Pancreas (tissue), 10 donors: ENCODE results near the gene ZNF275. TPM values are rescaled to one million over a fixed set of nuclear protein-coding genes. Genes with fewer than 3 reads are reported as not detected.

Experiments
- ATAC-seq, 4 donors: fragments of 200-7000 bp; cut with Tn5 transposase; one replicate each; pipeline versions ENCODE4 v1.8.0 to v1.9.1; 2020; ENCODE audit warnings: mild to moderate bottlenecking in 4 of 4, moderate library complexity in 4 of 4
- DNase-seq, 6 donors: peaks; one replicate each; pipeline ENCODE4 v3.0.0-alpha.2; 2020
- FAIRE-seq: peaks from 2 replicates; lab custom pipeline; 2012; peaks lifted over from hg19 to GRCh38; lab: Jason Lieb, UNC
- H3K27ac ChIP-seq, 4 donors: fragments of 200-600 bp; sonication (generic); 1 replicate in 3 of 4; 2 replicates in 1 of 4; pipeline versions ENCODE4 v1.5.0 to v1.8.0; 2020
- H3K27me3 ChIP-seq, 4 donors: fragments of 200-600 bp; one replicate each; pipeline ENCODE4 v1.8.0; 2021
- H3K36me3 ChIP-seq, 3 donors: fragments of 200-600 bp; sonication (generic) in 1 of 3; one replicate each; pipeline versions ENCODE4 v1.5.0 to v1.8.0; 2020 to 2021
- H3K4me1 ChIP-seq, 3 donors: fragments of 200-600 bp; one replicate each; pipeline ENCODE4 v1.8.0; 2021
- H3K4me3 ChIP-seq, 4 donors: fragments of 200-600 bp; sonication (generic) in 2 of 4; one replicate each; pipeline versions ENCODE4 v1.5.0 to v1.8.0; 2020 to 2021
- H3K9me3 ChIP-seq, 4 donors: fragments of 200-600 bp; one replicate each; pipeline ENCODE4 v1.8.0; 2021
- CTCF ChIP-seq, 4 donors: fragments of 200-600 bp; sonication (generic) in 3 of 4; IDR thresholded peaks; one replicate each; pipeline versions ENCODE4 v1.5.0 to v1.8.0; 2021; ENCODE audit warnings: antibody characterized with exemption in 4 of 4
- WGBS, 2 donors: extraction: QIAGEN DNeasy Blood & Tissue Kit; methylation state at CpG; one replicate each; pipeline ENCODE4 v1.1.7; 2013; 5-methylcytosine and 5-hydroxymethylcytosine counted together
- intact Hi-C, 3 donors: fragments of 100-400 bp; cut with DNase I; formaldehyde crosslinking; loops; one replicate each; pipeline versions ENCODE4 v1.11.1 to v1.14.2; 2022
- polyA plus RNA-seq, 2 donors: library from polyadenylated mRNA; stranded (reverse); fragments of 200-250 nt; gene quantifications; one replicate each; pipeline ENCODE4 v1.2.3, GENCODE V29; 2013
- total RNA-seq, 6 donors: library from RNA; stranded (reverse); fragmentation: NEBNext Ultra II Directional in 4 of 6; extraction: Animal tissue kit (Norgen Biotek cat#: 25700) in 4 of 6; gene quantifications; one replicate each; pipeline versions ENCODE4 v1.2.1 to v1.2.4, GENCODE V29; 2021 to 2023
- donor health status: healthy with polysubstance abuse.
- donor health status: DM: no; HTN: no; CAD: no; lungs with moderate emphysema.
- donor health status: DM: no; HTN: no; CAD: no.
- donor health status: control.
- donor health status: control.
- donor health status: Bipolar disorder and iron deficiency.
- donor health status: DM: yes; HTN: yes; CAD: no.
- donor health status: DM: no; HTN: no; CAD: no.
- donor health status: DM: no; HTN: no; CAD: no.
- donor health status: DM: yes; HTN: yes; CAD: no.

ZNF275 gene
- total and polyA plus RNA-seq, 8 donors, result 3.7 to 9.9 (median 6.3) TPM

DNA sequence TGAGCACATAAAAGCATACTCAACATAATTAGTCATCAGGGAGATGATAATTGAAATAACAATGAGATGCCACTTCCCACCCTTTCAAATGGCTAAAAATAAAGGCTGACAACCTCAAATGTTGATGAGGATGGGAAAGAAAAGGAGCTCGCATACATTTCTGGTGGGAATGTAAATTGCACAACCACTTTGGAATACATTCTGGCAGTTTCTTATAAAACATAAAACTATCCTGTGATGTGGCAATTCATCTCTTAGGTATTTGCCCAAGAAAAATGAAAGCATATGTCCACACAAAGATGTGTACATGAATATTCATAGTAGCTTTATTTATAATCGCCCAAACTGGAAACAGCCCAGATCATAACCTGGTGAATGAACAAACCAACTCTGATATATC lies 687 bp upstream of the ZNF275 start:
- H3K4me3 ChIP-seq, result peak overlapping the region in 1 of 4 donors; percentile 49
- DNase-seq (no peak), ATAC-seq (no peak), FAIRE-seq (no peak)
- no peak for TF ChIP-seq CTCF (IDR thresholded peaks at IDR 0.05)
- intact Hi-C loops, result no loop called here
- no peaks in the 10 kb centered on the region for H3K36me3 ChIP-seq
- WGBS, 2 donors, result 41 to 66% methylated on average over 2 of the region's 2 CpGs
- H3K4me1 ChIP-seq, result no peaks in the 10 kb centered on the region
- no peak overlapping the region for H3K27ac ChIP-seq
- H3K9me3 ChIP-seq, result no peaks in the 10 kb centered on the region
- no peaks in the 10 kb centered on the region for H3K27me3 ChIP-seq

GRCh38 chrX:153334654-153335295 lies 822 bp downstream of the ZNF275 start:
- peak overlapping the region; percentile 28 to 54 (median 44) for H3K4me3 ChIP-seq
- DNase-seq, result no peak
- intact Hi-C loops, result no loop called here
- WGBS, 2 donors, result 9 to 42% methylated on average over 14 to 15 of the region's 16 CpGs
- no peak for ATAC-seq
- no peaks in the 10 kb centered on the region for H3K27me3 ChIP-seq
- no peak for FAIRE-seq
- H3K9me3 ChIP-seq, result no peaks in the 10 kb centered on the region
- no peak for TF ChIP-seq CTCF (IDR thresholded peaks at IDR 0.05)
- no peaks in the 10 kb centered on the region for H3K36me3 ChIP-seq
- H3K27ac ChIP-seq, result no peak overlapping the region
- H3K4me1 ChIP-seq, result no peaks in the 10 kb centered on the region

DNA sequence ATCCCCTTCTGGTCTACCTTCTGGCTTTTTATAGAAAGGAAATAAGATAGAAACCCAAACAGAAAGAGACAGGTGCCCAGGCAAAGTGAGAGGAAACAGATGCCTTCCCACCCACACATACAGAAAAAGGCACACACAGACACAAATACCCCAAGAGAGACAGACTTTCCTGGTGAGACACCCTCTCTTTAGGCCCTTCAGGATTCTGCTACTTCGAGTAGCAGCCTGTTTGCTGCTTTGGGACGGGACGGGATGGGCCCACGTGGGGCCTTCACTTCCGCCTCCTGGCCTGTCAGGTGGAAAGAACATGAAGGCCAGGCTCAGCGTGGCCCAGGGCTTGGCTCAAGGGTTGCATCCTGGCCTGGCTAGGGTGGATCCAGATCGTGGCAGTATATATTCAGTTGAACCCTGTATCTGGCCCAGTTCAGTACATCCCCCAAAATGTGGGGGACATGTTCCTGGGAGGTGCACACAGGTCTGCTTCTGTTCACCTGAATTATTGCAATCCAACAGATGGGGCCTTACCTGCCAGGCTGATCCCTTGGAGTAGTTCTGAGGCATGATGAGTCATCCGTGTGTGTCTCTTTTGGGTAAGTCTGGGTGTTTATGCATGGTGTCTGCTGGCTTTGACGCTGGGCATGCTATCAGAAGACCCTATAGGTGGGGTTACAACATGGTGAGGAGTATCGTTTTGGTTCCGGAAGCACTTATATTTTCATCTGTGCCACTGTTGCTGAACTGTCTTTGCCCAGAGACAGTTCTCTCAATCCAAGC lies 2.4 kb downstream of the ZNF275 start:
- DNase-seq, result no peak
- WGBS, 2 donors, result 77 to 89% methylated on average over 11 of the region's 11 CpGs
- intact Hi-C loops, result no loop called here
- no peak for FAIRE-seq
- no peak for TF ChIP-seq CTCF (IDR thresholded peaks at IDR 0.05)
- H3K4me1 ChIP-seq, result no peaks in the 10 kb centered on the region
- no peak overlapping the region for H3K4me3 ChIP-seq
- no peak overlapping the region for H3K27ac ChIP-seq
- no peaks in the 10 kb centered on the region for H3K36me3 ChIP-seq
- H3K9me3 ChIP-seq, result no peaks in the 10 kb centered on the region
- ATAC-seq, result no peak
- H3K27me3 ChIP-seq, result no peaks in the 10 kb centered on the region

- no peak overlapping the region for H3K27ac ChIP-seq
- DNase-seq, result no peak
These were observed 3.0 kb downstream of the ZNF275 start for GRCh38 chrX:153336988-153337387.

More at GRCh38 chrX:153336988-153337387, 3.0 kb downstream of the ZNF275 start:
- no peaks in the 10 kb centered on the region for H3K36me3 ChIP-seq
- FAIRE-seq (no peak), ATAC-seq (no peak)
- no peaks in the 10 kb centered on the region for H3K4me1 ChIP-seq
- WGBS, 2 donors, result 82 to 91% methylated on average over 5 of the region's 5 CpGs
- H3K9me3 ChIP-seq, result no peaks in the 10 kb centered on the region
- intact Hi-C loops, result no loop called here
- H3K27me3 ChIP-seq, result no peaks in the 10 kb centered on the region
- H3K4me3 ChIP-seq, result no peak overlapping the region
- no peak for TF ChIP-seq CTCF (IDR thresholded peaks at IDR 0.05)
